Stimulated activated CD4-positive, alpha-beta T cell treated with anti-CD3 and anti-CD28 coated beads, Interleukin-1b, Interleukin-23, amount 100 ng/mL, for 4 hours (primary cell): ENCODE results near the gene SMYD5.

Source experiments
- DNase-seq, 2 donors: peaks; one replicate each; pipeline ENCODE4 v3.0.0-alpha.2; 2020; ENCODE audit warnings: low read depth in 2 of 2

Gene SMYD5

GRCh38 chr2:73205611-73206010 is 8.4 kb upstream of the SMYD5 start:
- no peak for DNase-seq

- no peak for DNase-seq
Measured at GRCh38 chr2:73208258-73208657, 5.8 kb upstream of the SMYD5 start.

- DNase-seq, result no peak
Measured at GRCh38 chr2:73210019-73210418, 4.0 kb upstream of the SMYD5 start.

GRCh38 chr2:73210696-73211095 is 3.3 kb upstream of the SMYD5 start:
- DNase-seq, result no peak

GRCh38 chr2:73212098-73212447 is 2.0 kb upstream of the SMYD5 start:
- no peak for DNase-seq

- peak; percentile 65 to 67 for DNase-seq
Measured at GRCh38 chr2:73212448-73213176, 1.4 kb upstream of the SMYD5 start.

GRCh38 chr2:73215254-73215653 is 1.2 kb downstream of the SMYD5 start:
- DNase-seq, result no peak

- no peak for DNase-seq
Measured at GRCh38 chr2:73217160-73217559, 3.1 kb downstream of the SMYD5 start.

GRCh38 chr2:73217826-73218225 is 3.8 kb downstream of the SMYD5 start:
- DNase-seq, result no peak

- DNase-seq, result no peak
Measured at GRCh38 chr2:73218298-73218697, 4.3 kb downstream of the SMYD5 start.

- no peak for DNase-seq
Measured at GRCh38 chr2:73223821-73224220, 9.8 kb downstream of the SMYD5 start.

- no peak for DNase-seq
Measured at GRCh38 chr2:73225513-73226360, 11.7 kb downstream of the SMYD5 start.

- DNase-seq, result no peak
Measured at GRCh38 chr2:73227086-73227485, 13.0 kb downstream of the SMYD5 start.

GRCh38 chr2:73228631-73229030 is 14.6 kb downstream of the SMYD5 start:
- no peak for DNase-seq

- DNase-seq, result peak in 1 of 2 donors; percentile 23
Measured at GRCh38 chr2:73232403-73233153, 18.5 kb downstream of the SMYD5 start.

- peak; percentile 77 to 84 for DNase-seq
Measured at GRCh38 chr2:73233154-73233931, 19.3 kb downstream of the SMYD5 start, which contains the start of gene PRADC1. PRADC1 (minus strand) TSS chr2:73233239; CDS start chr2:73233160, 79 bp downstream.

GRCh38 chr2:73233932-73234832 is 20.1 kb downstream of the SMYD5 start, which contains the start of gene CCT7:
CCT7 (plus strand) TSS chr2:73234308; CDS start chr2:73234379, 71 bp downstream.
- peak; percentile 72 to 79 for DNase-seq

GRCh38 chr2:73235315-73236028 is 21.4 kb downstream of the SMYD5 start:
- DNase-seq, result no peak

GRCh38 chr2:73237168-73237567 is 23.1 kb downstream of the SMYD5 start:
- no peak for DNase-seq

- DNase-seq, result no peak
Measured at GRCh38 chr2:73238149-73238548, 24.1 kb downstream of the SMYD5 start.
